ENCODE data around the gene USP17L5.
"Not testable (repeated sequence)": the region's sequence is repeated elsewhere in the genome, so short reads cannot be mapped to it uniquely, and the experiment has no call there.

USP17L5 gene

GRCh38 chr4:9384126-9384525, 44.9 kb downstream of the USP17L5 start:
- Histone ChIP-seq H3K27ac (ENCODE audit: low read length) (no peak overlapping the region), H3K4me1 (ENCODE audit: control insufficient read depth, low read depth, low read length) (no peaks in the 10 kb centered on the region), H3K36me3 (ENCODE audit: control insufficient read depth, low read depth, low read length) (no peaks in the 10 kb centered on the region), H3K9me3 (ENCODE audit: control insufficient read depth, low read depth, low read length) (no peaks in the 10 kb centered on the region), H3K9ac (ENCODE audit: low read length) (no peak overlapping the region), H3K4me3 (ENCODE audit: low read length) (no peak overlapping the region), H3K27me3 (ENCODE audit: control insufficient read depth, insufficient read depth, low read length) (no peaks in the 10 kb centered on the region)

- H3K4me1 ChIP-seq (ENCODE audit: control insufficient read depth, low read depth, low read length); H3K27ac ChIP-seq (ENCODE audit: low read length); H3K27me3 ChIP-seq (ENCODE audit: control insufficient read depth, insufficient read depth, low read length); H3K36me3 ChIP-seq (ENCODE audit: control insufficient read depth, low read depth, low read length); H3K9me3 ChIP-seq (ENCODE audit: control insufficient read depth, low read depth, low read length); H3K9ac ChIP-seq (ENCODE audit: low read length); H3K4me3 ChIP-seq (ENCODE audit: low read length): not testable (repeated sequence)
Observed at GRCh38 chr4:9389001-9389400, 49.8 kb downstream of the USP17L5 start.
